ENCODE measurements around the gene PROSER1. TPM values are rescaled to one million over a fixed set of nuclear protein-coding genes. Genes with fewer than 3 reads are reported as not detected.

PROSER1 gene
- total RNA-seq, 2 experiments from 2014 or later = 59.9 to 70.5 TPM

- CTCF ChIA-PET = no interaction called here
- intact Hi-C loops (cut with micrococcal nuclease) = no loop called here
- Mint-ChIP-seq H3K27ac (no peak overlapping the region), H3K27me3 (peaks cover 5% of the 10 kb centered on the region), H3K4me3 (no peak overlapping the region), H3K9me3 (peaks cover 20% of the 10 kb centered on the region), H3K36me3 (peaks cover 2% of the 10 kb centered on the region), H3K4me1 (ENCODE audit: low read depth) (no peaks in the 10 kb centered on the region)
- POLR2A ChIA-PET = no interaction called here
- DNase-seq = no peak
These were observed 57.2 kb downstream of the PROSER1 start for GRCh38 chr13:38980750-38981078.

- ChIA-PET POLR2A (no interaction called here), CTCF (no interaction called here)
- DNase-seq = no peak
- intact Hi-C loops (cut with micrococcal nuclease) = no loop called here
- no peaks in the 10 kb centered on the region for H3K4me1 Mint-ChIP-seq (ENCODE audit: low read depth)
- peaks cover 5% of the 10 kb centered on the region for H3K27me3 Mint-ChIP-seq
- peaks cover 2% of the 10 kb centered on the region for H3K36me3 Mint-ChIP-seq
- peaks cover 20% of the 10 kb centered on the region for H3K9me3 Mint-ChIP-seq
- no peak overlapping the region for H3K4me3 Mint-ChIP-seq
- H3K27ac Mint-ChIP-seq = no peak overlapping the region
These were observed 57.8 kb downstream of the PROSER1 start for GRCh38 chr13:38979891-38980749.

- Mint-ChIP-seq H3K27ac (no peak overlapping the region), H3K36me3 (no peaks in the 10 kb centered on the region), H3K4me3 (no peak overlapping the region), H3K9me3 (no peaks in the 10 kb centered on the region), H3K4me1 (ENCODE audit: low read depth) (no peaks in the 10 kb centered on the region), H3K27me3 (peaks cover 5% of the 10 kb centered on the region)
- ChIA-PET CTCF (no interaction called here), POLR2A (no interaction called here)
- intact Hi-C loops (cut with micrococcal nuclease) = no loop called here
- DNase-seq = no peak
These were observed 67.4 kb downstream of the PROSER1 start for GRCh38 chr13:38970380-38971051.

GRCh38 chr13:38969187-38969586 lies 68.7 kb downstream of the PROSER1 start:
- no peaks in the 10 kb centered on the region for H3K36me3 Mint-ChIP-seq
- no peak for DNase-seq
- no peak overlapping the region for H3K4me3 Mint-ChIP-seq
- H3K4me1 Mint-ChIP-seq (ENCODE audit: low read depth) = no peaks in the 10 kb centered on the region
- H3K27me3 Mint-ChIP-seq = peaks cover 9% of the 10 kb centered on the region
- H3K9me3 Mint-ChIP-seq = no peaks in the 10 kb centered on the region
- CTCF ChIA-PET = no interaction called here
- POLR2A ChIA-PET = no interaction called here
- intact Hi-C loops (cut with micrococcal nuclease) = no loop called here
- no peak overlapping the region for H3K27ac Mint-ChIP-seq

- H3K27me3 Mint-ChIP-seq = peaks cover 9% of the 10 kb centered on the region
- ChIA-PET CTCF (no interaction called here), POLR2A (no interaction called here)
- DNase-seq = no peak
- H3K36me3 Mint-ChIP-seq = no peaks in the 10 kb centered on the region
- no peak overlapping the region for H3K4me3 Mint-ChIP-seq
- H3K4me1 Mint-ChIP-seq (ENCODE audit: low read depth) = no peaks in the 10 kb centered on the region
- H3K9me3 Mint-ChIP-seq = no peaks in the 10 kb centered on the region
- no peak overlapping the region for H3K27ac Mint-ChIP-seq
- intact Hi-C loops (cut with micrococcal nuclease) = no loop called here
These were observed 70.4 kb downstream of the PROSER1 start for GRCh38 chr13:38967446-38967845.

GRCh38 chr13:38965281-38965680 lies 72.6 kb downstream of the PROSER1 start:
- POLR2A ChIA-PET = no interaction called here
- H3K36me3 Mint-ChIP-seq = no peaks in the 10 kb centered on the region
- no peaks in the 10 kb centered on the region for H3K9me3 Mint-ChIP-seq
- intact Hi-C loops (cut with micrococcal nuclease) = no loop called here
- DNase-seq = no peak
- no peaks in the 10 kb centered on the region for H3K4me1 Mint-ChIP-seq (ENCODE audit: low read depth)
- peaks cover 14% of the 10 kb centered on the region for H3K27me3 Mint-ChIP-seq
- no peak overlapping the region for H3K4me3 Mint-ChIP-seq
- CTCF ChIA-PET = no interaction called here
- H3K27ac Mint-ChIP-seq = no peak overlapping the region

- no peak overlapping the region for H3K4me3 Mint-ChIP-seq
- no peak for DNase-seq
- no peaks in the 10 kb centered on the region for H3K9me3 Mint-ChIP-seq
- no peaks in the 10 kb centered on the region for H3K4me1 Mint-ChIP-seq (ENCODE audit: low read depth)
- H3K27ac Mint-ChIP-seq = no peak overlapping the region
- intact Hi-C loops (cut with micrococcal nuclease) = no loop called here
- CTCF ChIA-PET = no interaction called here
- POLR2A ChIA-PET = interaction anchor here (0.5 kb wide), 1 partner anchor 13 kb away, joined by 4 read pairs; no protein-coding TSS in a partner anchor
- peaks cover 10% of the 10 kb centered on the region for H3K27me3 Mint-ChIP-seq
- H3K36me3 Mint-ChIP-seq = no peaks in the 10 kb centered on the region
These were observed 77.7 kb downstream of the PROSER1 start for GRCh38 chr13:38960175-38960574.

Other genes starting within 250 kb of the PROSER1 start
- not detected for gene STOML3, start 47.3 kb downstream of the PROSER1 start, total RNA-seq
- 10 to 100 TPM; 15.2 to 16.8 TPM for gene NHLRC3, start 367 bp upstream of the PROSER1 start, total RNA-seq

Data from activated CD4-positive, alpha-beta memory T cell treated with anti-CD3 and anti-CD28 coated beads for 36 hours (primary cell).